B cell (primary cell): ENCODE data around the gene CDC5L. TPM values are rescaled to one million over a fixed set of nuclear protein-coding genes. Genes with fewer than 3 reads are reported as not detected.

Experiments used
- ATAC-seq: fragments of 200-7000 bp; cut with Tn5 transposase; one replicate; pipeline ENCODE4 v1.10.0; 2021; ENCODE audit warnings: low read depth, mild to moderate bottlenecking, moderate number of reproducible peaks, moderate library complexity
- CTCF ChIA-PET: fragments of 350-600 bp; sonication (Branson Sonifier 250); formaldehyde crosslinking; loops from one replicate; lab custom pipeline; 2021; ENCODE audit warnings: antibody characterized with exemption, inconsistent platforms; lab: Charles Lee
- POLR2A ChIA-PET: fragments of 350-600 bp; sonication (Branson Sonifier 250); formaldehyde crosslinking; loops from one replicate; lab custom pipeline; 2021; ENCODE audit warnings: antibody characterized with exemption; lab: Charles Lee
- DNase-seq: peaks from one replicate; pipeline ENCODE4 v3.0.0; 2013
- H2AFZ ChIP-seq: 2 replicates; pipeline ENCODE4 v1.6.1; 2012; ENCODE audit warnings: mild to moderate bottlenecking, low read depth, low read length; ENCODE audit not compliant: insufficient read depth, poor library complexity, severe bottlenecking
- H3K27ac ChIP-seq, 2 donors: 1 replicate in 1 of 2; 2 replicates in 1 of 2; pipeline ENCODE4 v1.5.1; 2012 to 2013; ENCODE audit warnings: low read length in 2 of 2, mild to moderate bottlenecking in 2 of 2, moderate library complexity in 1 of 2
- H3K27me3 ChIP-seq, 4 experiments: fragments of 200-600 bp in 1 of 4; sonication (generic) in 1 of 4; replicated peaks in 1 of 4; 1 replicate in 2 of 4; 2 replicates in 2 of 4; pipeline versions ENCODE4 v1.6.1 to v1.7.0; 2013 to 2016; ENCODE audit warnings: low read length in 3 of 4, mild to moderate bottlenecking in 2 of 4, mixed read lengths in 1 of 4, moderate library complexity in 1 of 4; ENCODE audit not compliant: insufficient read depth in 4 of 4, control insufficient read depth in 3 of 4; ENCODE audit errors: control extremely low read depth in 1 of 4
- H3K36me3 ChIP-seq, 2 experiments: replicated peaks in 1 of 2; 1 replicate in 1 of 2; 2 replicates in 1 of 2; pipeline versions ENCODE4 v1.6.1 to v1.7.1; 2013; ENCODE audit warnings: low read length in 1 of 2; ENCODE audit not compliant: insufficient read depth in 2 of 2, control insufficient read depth in 1 of 2; ENCODE audit errors: control extremely low read depth in 1 of 2, extremely low read depth in 1 of 2
- H3K4me1 ChIP-seq, 2 donors: fragments of 200-600 bp in 1 of 2; sonication (generic) in 1 of 2; 1 replicate in 1 of 2; 2 replicates in 1 of 2; pipeline versions ENCODE4 v1.5.1 to v1.6.1; 2013 to 2017; ENCODE audit warnings: low read length in 2 of 2; ENCODE audit not compliant: control insufficient read depth in 2 of 2, insufficient read depth in 2 of 2
- H3K4me2 ChIP-seq: replicated peaks from 2 replicates; pipeline ENCODE3; 2012; ENCODE audit warnings: mild to moderate bottlenecking, low read depth, low read length; ENCODE audit not compliant: poor library complexity, severe bottlenecking
- H3K4me3 ChIP-seq, 5 experiments: fragments of 200-600 bp in 1 of 5; sonication (generic) in 1 of 5; 1 replicate in 3 of 5; 2 replicates in 2 of 5; pipeline versions ENCODE4 v1.5.1 to v1.7.0; 2011 to 2016; ENCODE audit warnings: low read length in 4 of 5, mild to moderate bottlenecking in 4 of 5, low read depth in 2 of 5, control low read depth in 1 of 5, moderate library complexity in 1 of 5; ENCODE audit not compliant: insufficient read depth in 1 of 5; ENCODE audit errors: control extremely low read depth in 1 of 5, extremely low read depth in 1 of 5
- H3K79me2 ChIP-seq: fragments of 200-600 bp; sonication (generic); one replicate; pipeline ENCODE4 v1.6.0; 2016; ENCODE audit warnings: low read length; ENCODE audit not compliant: control insufficient read depth, insufficient read depth
- H3K9ac ChIP-seq: fragments of 200-600 bp; sonication (generic); 2 replicates; pipeline ENCODE4 v1.6.1; 2017; ENCODE audit warnings: mild to moderate bottlenecking, low read length, moderate library complexity
- H3K9me3 ChIP-seq, 3 donors: one replicate each; pipeline versions ENCODE4 v1.6.1 to v1.7.1; 2013; ENCODE audit warnings: low read length in 2 of 3; ENCODE audit not compliant: control insufficient read depth in 2 of 3, insufficient read depth in 1 of 3; ENCODE audit errors: control extremely low read depth in 1 of 3
- H4K20me1 ChIP-seq: 2 replicates; pipeline ENCODE4 v1.6.0; 2012; ENCODE audit warnings: mild to moderate bottlenecking, low read length; ENCODE audit not compliant: insufficient read depth, control insufficient read depth, poor library complexity, severe bottlenecking
- H3K27ac Mint-ChIP-seq: one replicate; pipeline ENCODE4 v1.8.0; 2021; ENCODE audit warnings: mixed read lengths
- H3K27me3 Mint-ChIP-seq: one replicate; pipeline ENCODE4 v1.8.0; 2021; ENCODE audit warnings: mixed read lengths
- H3K4me1 Mint-ChIP-seq: one replicate; pipeline ENCODE4 v1.8.0; 2021; ENCODE audit warnings: mixed read lengths
- H3K4me3 Mint-ChIP-seq: one replicate; pipeline ENCODE4 v1.8.0; 2021; ENCODE audit warnings: mixed read lengths
- H3K9me3 Mint-ChIP-seq: one replicate; pipeline ENCODE4 v1.8.0; 2022; ENCODE audit warnings: mixed read lengths; ENCODE audit not compliant: insufficient read depth
- EZH2 ChIP-seq: IDR thresholded peaks from 2 replicates; pipeline ENCODE4 v1.6.1; 2012; ENCODE audit warnings: borderline replicate concordance, low read depth, mild to moderate bottlenecking, moderate library complexity, low read length; ENCODE audit not compliant: insufficient read depth, poor library complexity, severe bottlenecking
- WGBS: methylation state at CpG from one replicate; pipeline ENCODE4 v1.1.5; 2013; ENCODE audit warnings: missing lambda C conversion rate; ENCODE audit not compliant: insufficient coverage; 5-methylcytosine and 5-hydroxymethylcytosine counted together
- intact Hi-C: fragments of 100-400 bp; cut with micrococcal nuclease; formaldehyde crosslinking; loops from one replicate; pipeline ENCODE4 v1.10.0; 2022
- polyA plus RNA-seq: library from polyadenylated mRNA; depleted of rRNA; stranded (reverse); fragments of >200 nt; gene quantifications from 2 replicates; pipeline ENCODE4 v1.2.3, GENCODE V29; 2012
- total RNA-seq, 2 donors: library from RNA; stranded (reverse); fragments of 120-200 nt in 1 of 2; gene quantifications; 1 replicate in 1 of 2; 2 replicates in 1 of 2; pipeline versions ENCODE4 v1.2.3 to v1.2.4, GENCODE V29; 2013 to 2022
- TF ChIP-seq, protein P1 (sequence below): fragments of 200-600 bp; IDR thresholded peaks from one replicate; pipeline ENCODE4 v1.8.0; 2022; ENCODE audit warnings: antibody characterized with exemption, mild to moderate bottlenecking

The CDC5L gene
- total and polyA plus RNA-seq, 2 donors (not counting 1 experiment from before 2014, with no cell fraction given), result 4.1 to 22.2 TPM

DNA sequence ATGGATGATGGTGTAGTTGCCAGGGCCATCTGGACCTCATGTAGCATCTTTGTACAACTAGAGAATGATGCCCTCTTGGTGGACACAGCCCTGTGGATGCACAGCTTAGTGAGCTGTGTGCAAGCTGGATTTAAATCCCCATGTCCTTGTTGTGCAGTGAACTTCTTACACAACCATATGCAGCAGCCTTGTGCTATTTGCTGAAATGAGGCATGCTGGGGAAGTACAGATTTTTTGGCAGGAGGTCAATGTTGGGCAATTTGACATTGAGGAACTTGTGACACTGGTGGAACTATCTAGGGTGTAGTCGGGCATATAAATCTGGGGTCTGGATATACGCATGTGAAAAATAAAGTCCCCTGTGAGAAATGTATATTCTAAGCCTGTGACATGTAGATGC, 5.8 kb upstream of the CDC5L start:
- H3K27me3 Mint-ChIP-seq, result peaks cover 2% of the 10 kb centered on the region
- intact Hi-C loops, result no loop called here
- POLR2A ChIA-PET, result no interaction called here

DNA sequence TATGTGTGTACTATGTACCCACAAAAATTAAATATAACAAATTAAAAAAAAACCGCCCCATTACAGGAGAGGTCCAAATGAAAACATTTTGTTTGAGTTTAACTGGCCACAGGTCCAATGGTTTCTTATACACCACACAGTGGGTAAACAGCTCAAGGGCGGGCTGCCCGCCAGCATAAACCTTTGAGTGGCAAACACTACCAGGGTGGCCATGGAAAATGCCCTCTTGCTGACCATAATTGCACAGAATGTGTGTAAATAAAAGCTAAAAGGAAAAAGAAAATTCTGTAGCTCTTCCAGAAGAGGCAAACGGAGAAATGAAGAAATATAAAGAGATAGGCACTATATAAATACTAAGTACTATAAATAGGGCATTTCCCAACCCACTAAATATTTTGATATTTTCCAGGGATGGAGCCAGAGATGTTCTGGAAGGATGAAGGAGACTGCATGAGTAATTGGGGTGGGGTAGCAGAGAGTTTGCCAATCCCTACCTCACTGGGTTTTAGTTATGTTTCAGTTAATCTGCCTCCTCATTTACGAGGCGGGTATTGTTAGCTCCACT, 1.1 kb upstream of the CDC5L start:
- Histone ChIP-seq H3K27me3 (peaks cover 0 to 4% (median 0%) of the 10 kb centered on the region in 4 experiments), H3K4me3 (peak overlapping the region; percentile 69 to 98 (median 93)), H4K20me1 (peaks cover 27% of the 10 kb centered on the region), H3K4me1 (peaks cover 20 to 21% of the 10 kb centered on the region in 2 donors), H3K4me2 (peak overlapping the region; percentile 71), H3K9ac (peak overlapping the region; percentile 95), H3K27ac (peak overlapping the region in 1 of 2 donors; percentile 83), H3K79me2 (peaks cover 34% of the 10 kb centered on the region), H2AFZ (peak overlapping the region; percentile 73), H3K9me3 (no peaks in the 10 kb centered on the region), H3K36me3 (peaks cover 0 to 6% of the 10 kb centered on the region in 2 experiments)
- ATAC-seq (no peak), DNase-seq (no peak)
- H3K9me3 Mint-ChIP-seq, result no peaks in the 10 kb centered on the region
- POLR2A ChIA-PET, result no interaction called here
- WGBS, result 100% methylated on average over 2 of the region's 6 CpGs
- intact Hi-C loops, result loop anchor here (5.0 kb wide), 2 partner anchors 119 to 164 kb away; partner anchors contain the start of genes NFKBIE and SLC29A1
- peak overlapping the region; percentile 100 for H3K4me3 Mint-ChIP-seq
- H3K27me3 Mint-ChIP-seq, result no peaks in the 10 kb centered on the region
- CTCF ChIA-PET, result interaction anchor here (1.4 kb wide), 1 partner anchor 48 kb away, joined by 3 read pairs; no protein-coding TSS in a partner anchor
- H3K4me1 Mint-ChIP-seq, result peaks cover 38% of the 10 kb centered on the region
- H3K27ac Mint-ChIP-seq, result peak overlapping the region; percentile 99
- TF ChIP-seq EZH2, result no peak
- TF ChIP-seq, protein P1, sequence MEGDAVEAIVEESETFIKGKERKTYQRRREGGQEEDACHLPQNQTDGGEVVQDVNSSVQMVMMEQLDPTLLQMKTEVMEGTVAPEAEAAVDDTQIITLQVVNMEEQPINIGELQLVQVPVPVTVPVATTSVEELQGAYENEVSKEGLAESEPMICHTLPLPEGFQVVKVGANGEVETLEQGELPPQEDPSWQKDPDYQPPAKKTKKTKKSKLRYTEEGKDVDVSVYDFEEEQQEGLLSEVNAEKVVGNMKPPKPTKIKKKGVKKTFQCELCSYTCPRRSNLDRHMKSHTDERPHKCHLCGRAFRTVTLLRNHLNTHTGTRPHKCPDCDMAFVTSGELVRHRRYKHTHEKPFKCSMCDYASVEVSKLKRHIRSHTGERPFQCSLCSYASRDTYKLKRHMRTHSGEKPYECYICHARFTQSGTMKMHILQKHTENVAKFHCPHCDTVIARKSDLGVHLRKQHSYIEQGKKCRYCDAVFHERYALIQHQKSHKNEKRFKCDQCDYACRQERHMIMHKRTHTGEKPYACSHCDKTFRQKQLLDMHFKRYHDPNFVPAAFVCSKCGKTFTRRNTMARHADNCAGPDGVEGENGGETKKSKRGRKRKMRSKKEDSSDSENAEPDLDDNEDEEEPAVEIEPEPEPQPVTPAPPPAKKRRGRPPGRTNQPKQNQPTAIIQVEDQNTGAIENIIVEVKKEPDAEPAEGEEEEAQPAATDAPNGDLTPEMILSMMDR, result no peak

More for the DNA sequence above, 5.8 kb upstream of the CDC5L start:
- no peak for DNase-seq
- Histone ChIP-seq H3K4me1 (peaks cover 2 to 3% of the 10 kb centered on the region in 2 donors), H3K27me3 (peaks cover 0 to 4% (median 0%) of the 10 kb centered on the region in 4 experiments), H3K4me2 (no peak overlapping the region), H2AFZ (no peak overlapping the region), H3K4me3 (no peak overlapping the region), H3K36me3 (no peaks in the 10 kb centered on the region), H3K9ac (no peak overlapping the region), H3K27ac (no peak overlapping the region), H4K20me1 (no peaks in the 10 kb centered on the region), H3K9me3 (peaks cover 0 to 3% (median 0%) of the 10 kb centered on the region in 3 donors), H3K79me2 (peaks cover 1% of the 10 kb centered on the region)
- Mint-ChIP-seq H3K27ac (no peak overlapping the region), H3K4me3 (no peak overlapping the region), H3K9me3 (no peaks in the 10 kb centered on the region), H3K4me1 (peaks cover 4% of the 10 kb centered on the region)
- CTCF ChIA-PET, result no interaction called here
- 83% methylated on average over 1 of the region's 2 CpGs for WGBS
- ATAC-seq, result no peak
- TF ChIP-seq, protein P1, result no peak
- no peak for TF ChIP-seq EZH2
